HG03135 (cell line): ENCODE measurements around the gene CHST6.
"Not testable (repeated sequence)": the region's sequence is repeated elsewhere in the genome, so short reads cannot be mapped to it uniquely, and the experiment has no call there.

Experiments used
- ATAC-seq: cut with Tn5 transposase; IDR thresholded peaks from one replicate; pipeline ENCODE4 v1.9.1; 2021; ENCODE audit warnings: mild to moderate bottlenecking, moderate library complexity; ENCODE audit not compliant: unreplicated experiment

Gene CHST6

DNA sequence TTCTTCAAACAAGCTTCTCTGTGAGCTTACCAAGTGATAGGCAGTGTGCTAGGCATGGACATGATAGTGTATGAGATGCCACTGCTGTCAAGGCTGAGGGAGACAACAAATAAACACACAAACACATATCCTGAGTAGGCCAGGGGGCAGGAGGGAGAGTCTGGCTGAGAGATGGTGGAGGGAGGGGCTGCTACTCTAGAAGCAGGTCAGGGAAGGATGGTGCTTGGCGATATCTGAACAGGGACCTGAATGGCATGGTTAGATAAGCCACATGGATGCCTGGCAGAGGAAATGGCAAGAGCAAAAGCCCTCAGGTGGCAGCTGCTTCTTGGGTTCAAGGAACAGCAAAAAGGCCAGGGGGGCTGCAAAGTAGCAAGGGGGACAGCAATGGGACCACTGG, 8.6 kb upstream of the CHST6 start:
- no peak for ATAC-seq

DNA sequence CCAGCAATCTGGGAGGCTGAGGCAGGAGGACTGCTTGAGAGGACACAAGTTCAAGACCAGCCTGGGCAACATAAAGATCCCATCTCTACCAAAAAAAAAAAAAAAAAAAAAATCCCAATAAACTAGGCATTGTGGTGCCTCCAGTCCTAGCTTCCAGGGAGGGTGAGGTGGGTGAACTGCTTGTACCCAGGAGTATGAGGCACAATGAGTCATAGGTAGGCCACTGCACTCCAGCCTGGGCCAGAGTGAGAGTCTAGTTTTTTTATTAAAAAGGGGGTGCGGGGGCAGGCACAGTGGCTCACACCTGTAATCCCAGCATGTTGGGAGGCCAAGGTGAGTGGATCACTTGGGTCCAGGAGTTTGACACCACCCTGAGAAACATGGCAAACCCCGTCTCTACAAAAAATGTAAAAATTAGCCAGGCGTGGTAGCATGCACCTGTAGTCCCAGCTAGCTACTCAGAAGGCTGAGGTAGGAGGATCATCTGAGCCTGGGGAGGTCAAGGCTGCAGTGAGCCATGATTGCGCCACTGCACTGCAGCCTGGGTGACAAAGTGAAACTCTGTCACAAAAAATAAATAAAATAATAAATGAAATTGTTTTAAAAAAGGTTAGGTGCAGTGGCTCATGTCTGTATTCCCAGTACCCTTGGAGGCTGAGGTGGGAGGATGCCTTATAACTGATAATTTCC, 7.8 kb upstream of the CHST6 start:
- no peak for ATAC-seq

DNA sequence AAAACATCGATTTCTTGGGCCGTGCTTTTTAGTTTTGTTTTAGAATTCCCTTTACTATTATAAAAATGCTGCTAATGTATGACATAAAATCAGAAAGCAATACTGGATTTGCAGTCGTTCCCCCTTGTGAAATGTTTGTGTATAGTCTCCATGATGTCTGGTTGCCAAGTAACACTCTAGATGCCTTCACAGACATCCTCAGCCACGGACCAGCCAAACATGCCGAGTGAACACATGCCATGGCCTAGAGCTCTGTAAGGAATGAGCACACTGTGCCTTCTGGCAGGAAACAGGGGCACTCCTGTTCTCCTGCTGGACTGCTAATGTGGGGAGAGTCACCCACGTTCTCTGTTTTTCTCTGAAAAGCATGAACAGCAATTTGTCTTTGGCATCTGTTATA, 6.6 kb upstream of the CHST6 start:
- not testable (repeated sequence) for ATAC-seq

DNA sequence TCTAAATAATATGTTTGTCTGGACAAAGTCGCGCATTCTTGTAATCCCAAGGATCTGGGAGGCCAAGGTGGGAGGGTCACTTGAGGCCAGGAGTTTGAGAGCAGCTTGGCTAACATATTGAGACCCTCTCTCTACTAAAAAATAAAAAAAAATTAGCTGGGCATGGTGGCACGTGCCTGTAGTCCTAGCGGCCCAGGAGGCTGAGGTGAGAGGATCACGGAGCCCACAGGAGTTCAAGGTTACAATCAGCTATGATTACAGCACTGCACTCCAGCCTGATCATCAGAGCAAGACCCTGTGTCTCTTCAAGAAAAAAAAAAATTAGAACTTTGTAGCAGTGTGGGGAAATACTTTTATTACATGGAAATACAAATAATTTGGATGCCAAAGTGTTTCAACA, 6.1 kb upstream of the CHST6 start:
- ATAC-seq = no peak

DNA sequence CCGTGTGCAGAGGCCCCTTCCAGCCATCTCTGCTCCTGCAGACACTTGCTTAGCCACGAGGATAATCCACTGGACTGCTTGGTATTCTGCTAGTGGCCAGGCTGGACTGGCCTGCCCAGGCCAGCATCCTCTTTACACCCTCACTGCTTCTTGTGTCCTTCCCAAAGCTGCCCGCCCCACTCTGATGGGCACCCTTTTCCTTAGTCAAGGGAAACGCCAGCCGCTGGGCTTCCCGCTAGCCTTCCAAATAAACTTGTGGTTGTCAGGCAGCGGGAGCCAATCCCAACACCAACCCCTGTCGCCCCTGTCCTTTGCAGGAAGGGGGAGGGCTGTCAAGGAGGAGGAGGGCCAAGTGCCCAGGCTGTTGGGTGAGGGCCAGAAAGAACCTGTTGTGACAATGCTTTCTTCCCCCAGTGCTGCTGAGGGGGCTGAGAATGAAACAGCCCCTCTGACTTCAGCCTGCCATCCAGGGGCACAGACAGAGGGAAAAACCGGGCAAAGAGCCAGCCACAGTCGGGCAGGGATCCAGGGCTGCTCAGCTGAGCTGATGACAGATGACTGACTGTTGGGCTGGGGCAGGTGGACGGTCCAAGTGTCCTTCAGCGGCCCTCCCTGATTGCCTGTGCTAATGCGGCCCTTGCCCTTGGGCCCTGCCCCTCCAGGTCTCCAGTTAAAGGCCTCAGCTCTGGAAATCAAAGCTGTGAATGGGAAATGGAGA, 3.5 kb upstream of the CHST6 start:
- ATAC-seq = not testable (repeated sequence)

DNA sequence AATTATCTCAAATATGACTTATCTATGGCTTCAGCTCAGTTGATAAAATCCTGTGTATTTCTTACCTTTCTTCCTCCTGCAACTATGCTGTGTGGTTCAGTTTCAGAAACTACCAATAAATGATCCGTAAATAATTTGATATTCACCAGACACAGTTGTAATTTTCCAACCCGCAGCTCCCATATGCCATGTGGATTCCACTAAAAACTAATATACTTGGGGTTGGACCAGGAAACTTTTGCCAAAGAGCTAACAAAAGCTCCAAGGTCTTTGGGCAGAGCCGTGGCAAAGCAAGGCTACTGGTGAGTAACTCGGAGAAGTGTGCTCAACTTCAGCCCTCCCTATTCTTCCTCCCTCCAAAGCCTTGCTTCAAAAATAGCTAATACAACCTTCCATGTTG, 2.3 kb upstream of the CHST6 start:
- no peak for ATAC-seq

DNA sequence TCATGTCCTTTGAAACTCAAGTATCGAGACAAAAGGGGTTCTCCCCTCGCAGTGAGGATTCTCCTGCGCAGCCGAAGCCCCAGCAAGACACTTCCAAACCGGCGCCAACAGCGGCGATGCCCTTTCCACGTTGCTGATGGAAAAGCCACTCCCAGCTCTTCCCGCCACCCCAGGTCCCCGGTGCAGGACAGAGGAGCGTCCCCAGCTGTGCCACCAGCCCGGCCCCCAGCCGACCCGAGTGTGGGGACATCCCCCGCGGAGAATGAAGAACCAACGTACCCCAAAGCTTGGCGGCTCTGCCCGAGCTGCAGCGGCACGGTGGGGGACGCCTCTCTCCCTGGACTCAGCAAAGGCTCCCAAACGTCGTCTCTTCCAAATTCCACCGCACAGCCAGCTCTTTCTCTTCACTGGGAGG, 573 bp downstream of the CHST6 start:
- no peak for ATAC-seq

DNA sequence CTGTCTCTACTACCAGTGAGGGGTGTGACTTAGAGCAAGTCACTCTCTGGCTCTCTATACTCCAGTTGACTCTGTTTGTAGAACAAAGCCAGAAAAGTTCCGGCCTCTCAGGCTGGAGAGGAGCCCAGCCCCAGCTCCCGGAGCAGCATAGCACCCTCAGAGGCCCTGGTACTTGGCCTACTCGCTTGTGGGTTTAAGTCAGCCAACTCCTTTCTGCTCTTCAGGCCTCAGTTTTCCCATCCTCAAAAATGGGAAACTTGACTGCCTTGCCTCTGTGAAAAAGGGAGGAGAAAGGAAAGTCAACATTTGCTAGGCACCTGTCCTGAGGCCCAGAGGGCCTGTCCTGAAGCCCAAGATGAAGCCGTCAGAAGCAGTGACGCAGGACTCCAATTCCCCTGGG, 1.1 kb downstream of the CHST6 start:
- ATAC-seq = no peak

DNA sequence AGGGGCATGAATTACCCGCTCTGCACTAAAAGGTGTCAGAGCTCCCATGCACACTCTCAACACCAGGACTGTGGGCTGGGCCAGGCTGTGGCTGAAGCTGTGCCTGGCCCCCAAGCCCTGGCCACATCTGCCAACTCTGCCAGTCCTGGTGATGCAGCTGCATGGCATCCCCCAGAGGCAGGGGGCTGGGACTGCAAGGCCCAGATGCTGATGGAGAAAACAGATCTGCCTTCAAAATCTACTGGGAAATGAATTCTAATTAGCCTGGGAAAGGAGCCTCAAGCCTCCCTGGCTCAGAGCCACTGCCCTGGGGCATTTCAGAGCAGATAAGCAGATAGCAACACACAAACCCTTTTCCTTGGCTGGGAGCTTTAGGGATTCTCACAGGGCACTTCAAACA, 3.4 kb downstream of the CHST6 start:
- no peak for ATAC-seq

DNA sequence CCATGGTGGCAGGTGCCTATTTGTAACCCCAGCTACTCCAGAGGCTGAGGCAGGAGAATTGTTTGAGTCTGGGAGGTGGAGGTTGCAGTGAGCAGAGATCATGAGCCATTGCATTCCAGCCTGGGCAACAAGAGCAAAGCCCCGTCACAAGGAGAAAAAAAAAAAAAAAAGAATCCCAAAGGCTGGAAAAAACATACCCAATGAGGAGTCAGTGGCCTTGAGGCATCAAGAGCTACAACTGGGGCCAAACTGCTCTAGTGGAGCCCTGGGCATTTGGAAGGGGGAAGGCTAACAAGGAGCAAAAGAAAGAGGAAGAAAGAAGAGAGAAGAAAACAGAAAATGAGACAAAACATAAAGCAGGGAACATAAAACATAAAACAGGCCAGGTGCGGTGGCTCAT, 6.9 kb downstream of the CHST6 start:
- ATAC-seq = no peak

DNA sequence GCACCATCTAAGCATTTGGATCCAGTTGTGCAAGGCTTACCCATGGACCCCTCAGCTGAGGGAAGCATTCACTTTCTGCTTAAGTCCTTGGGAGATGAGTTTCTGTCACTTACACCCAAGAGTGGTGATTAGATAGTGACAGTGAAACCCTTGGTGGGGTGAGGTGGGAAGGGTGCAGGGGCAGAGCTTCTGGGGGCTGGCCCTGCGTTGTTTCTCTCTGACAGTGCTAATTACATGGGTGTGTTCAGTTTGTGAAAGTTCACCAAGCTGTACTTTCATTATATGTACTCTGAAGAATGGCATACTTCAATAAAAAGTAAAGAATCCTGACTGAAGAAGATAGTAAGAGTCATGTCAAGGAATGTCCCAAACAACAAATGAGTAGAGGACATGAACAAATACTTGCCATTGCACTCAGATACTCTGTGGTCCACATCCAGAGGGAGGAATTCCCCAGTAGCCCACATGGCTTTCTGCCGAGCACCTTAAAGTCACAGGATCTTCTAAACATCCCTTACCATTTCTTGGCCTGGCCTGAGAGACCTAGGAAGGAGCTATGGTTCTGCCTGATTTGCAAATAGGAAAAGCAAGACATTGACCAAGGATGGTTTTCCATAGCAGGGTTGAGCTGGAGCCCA, 8.4 kb downstream of the CHST6 start:
- no peak for ATAC-seq

DNA sequence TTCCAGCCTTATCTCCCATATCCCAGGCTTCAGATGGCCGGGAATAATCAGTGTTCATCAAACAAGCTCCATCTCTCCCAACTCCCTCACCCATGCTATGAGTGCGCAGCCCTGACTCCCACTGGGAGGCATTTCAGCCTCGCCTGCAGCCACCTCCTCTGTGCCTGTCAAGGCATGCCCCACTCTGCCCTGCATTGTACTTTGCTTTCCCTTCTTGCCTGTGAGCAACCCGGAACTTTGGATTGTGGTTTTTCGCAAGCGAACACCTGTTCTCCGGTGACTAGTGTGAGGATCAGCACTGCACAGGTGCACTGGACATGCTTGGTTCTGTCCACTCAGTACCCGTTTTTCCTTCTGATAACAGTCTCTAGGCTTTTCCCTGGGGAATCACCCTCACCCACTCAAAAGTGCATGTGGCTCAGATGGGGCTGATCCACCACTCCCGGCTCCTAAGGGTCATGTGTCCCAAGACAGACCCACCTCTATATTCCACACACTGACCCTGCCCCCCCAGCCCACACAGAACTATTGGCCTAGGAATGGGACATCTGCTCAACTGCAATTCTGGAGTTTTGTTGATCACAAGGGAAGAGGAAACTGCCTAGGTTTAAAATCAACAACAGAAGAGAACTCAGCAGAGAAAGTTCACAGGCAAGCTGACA, 9.1 kb downstream of the CHST6 start:
- no peak for ATAC-seq

DNA sequence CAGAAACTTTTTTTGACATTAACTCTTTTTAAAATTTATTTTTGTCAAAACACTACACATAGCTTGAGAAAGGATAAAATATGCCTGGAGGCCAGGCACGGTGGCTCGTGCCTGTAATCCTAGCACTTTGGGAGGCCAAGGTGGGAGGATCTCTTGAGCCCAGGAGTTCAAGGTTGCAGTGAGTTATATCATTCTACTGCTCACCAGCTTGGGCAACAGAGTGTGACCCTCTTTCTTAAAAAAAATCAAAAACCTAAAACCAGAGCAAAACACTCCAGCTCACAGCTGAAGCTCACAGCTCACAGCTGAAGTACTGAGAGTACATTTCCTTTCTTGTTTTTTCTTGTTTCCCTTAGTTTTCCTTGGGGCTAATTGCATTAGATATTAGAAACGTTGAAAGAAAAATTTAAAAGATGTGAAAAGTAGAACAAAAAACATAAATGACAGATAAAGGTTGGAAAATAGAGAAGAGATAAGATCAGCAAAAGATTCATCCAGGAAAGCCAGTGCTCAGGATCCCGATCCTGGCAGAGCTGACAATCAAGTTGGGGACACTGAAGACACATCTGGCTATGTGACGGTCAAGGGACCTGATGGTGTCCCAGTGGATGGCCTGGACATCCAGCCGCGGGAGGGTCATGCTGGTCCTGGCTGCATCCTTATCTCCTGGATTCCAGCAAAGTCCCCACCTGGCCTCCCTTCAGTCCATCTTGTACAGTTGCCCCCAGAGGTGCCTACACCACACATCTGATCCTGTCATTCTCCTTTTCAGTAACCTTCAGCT, 9.8 kb downstream of the CHST6 start:
- no peak for ATAC-seq

DNA sequence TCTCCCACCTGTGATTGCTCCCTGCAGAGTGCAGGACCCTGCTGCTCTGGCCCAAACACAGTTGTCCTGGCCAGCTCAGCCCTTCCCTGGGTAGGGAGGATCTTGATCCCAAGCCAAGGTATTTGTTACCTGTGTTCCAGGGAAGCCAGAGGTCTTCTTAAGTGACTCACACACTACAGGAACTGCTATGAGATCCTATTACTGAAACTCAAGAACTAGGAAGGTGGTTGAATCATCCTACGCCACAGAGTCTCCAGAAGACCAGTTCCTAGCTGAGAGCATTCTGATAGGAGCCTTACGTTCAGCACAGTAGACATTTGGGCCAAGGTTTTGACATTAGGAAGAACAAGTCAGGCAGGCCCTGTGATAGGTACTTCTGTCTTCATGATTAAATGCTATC, 12.0 kb downstream of the CHST6 start:
- no peak for ATAC-seq

DNA sequence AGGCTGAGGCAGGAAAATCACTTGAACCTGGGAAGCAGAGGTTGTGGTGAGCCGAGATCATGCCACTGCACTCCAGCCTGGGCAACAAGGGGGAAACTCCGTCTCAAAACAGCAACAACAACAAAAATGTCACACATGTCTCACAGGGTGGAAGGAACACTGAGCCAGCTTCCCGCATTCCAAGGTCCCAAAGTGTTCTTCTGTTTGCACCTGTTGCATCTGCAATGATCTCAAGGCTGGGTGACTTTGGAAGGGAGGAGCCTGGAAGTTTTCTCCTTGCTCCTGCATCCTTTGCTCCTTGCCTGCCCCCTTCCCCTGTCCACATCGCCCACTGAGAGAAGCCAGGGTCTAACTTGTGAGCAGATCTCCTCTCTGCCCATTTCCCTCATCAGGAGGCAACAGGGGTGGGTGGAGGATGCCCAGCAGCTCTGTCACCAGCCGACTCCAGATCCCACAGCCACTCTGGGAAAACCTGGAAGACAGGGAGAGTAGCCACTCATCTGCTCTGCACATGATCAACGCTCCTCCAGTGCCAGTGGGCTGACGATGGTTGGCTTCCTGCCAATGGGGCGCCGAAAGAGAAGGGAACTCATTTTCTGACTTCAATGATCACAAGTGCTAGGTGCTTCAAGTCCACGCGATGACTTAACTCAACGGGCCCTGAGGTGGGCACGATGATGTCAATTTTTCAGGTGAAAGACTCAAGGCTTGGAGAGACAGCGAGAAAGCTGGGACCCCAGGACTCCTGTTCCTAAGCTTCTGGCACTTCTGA, 12.6 kb downstream of the CHST6 start:
- no peak for ATAC-seq

DNA sequence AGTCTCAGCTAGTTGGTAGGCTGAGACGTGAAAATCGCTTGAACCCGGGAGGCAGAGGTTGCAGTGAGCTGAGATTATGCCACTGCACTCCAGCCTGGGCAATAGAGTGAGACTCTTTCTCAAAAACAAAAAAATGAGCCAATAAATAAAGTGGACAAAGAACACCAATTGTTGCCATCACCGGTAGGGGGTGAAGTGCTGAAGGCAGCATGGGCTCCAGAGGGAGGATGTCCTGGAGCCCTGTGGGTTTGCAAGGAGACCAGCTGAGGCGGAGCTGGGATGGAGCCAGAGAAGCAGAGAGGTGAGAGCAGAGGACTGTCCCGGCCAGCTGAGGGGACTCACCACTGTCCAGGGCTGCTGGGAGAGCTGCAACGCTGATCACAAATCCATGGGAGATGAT, 13.8 kb downstream of the CHST6 start:
- ATAC-seq = no peak

DNA sequence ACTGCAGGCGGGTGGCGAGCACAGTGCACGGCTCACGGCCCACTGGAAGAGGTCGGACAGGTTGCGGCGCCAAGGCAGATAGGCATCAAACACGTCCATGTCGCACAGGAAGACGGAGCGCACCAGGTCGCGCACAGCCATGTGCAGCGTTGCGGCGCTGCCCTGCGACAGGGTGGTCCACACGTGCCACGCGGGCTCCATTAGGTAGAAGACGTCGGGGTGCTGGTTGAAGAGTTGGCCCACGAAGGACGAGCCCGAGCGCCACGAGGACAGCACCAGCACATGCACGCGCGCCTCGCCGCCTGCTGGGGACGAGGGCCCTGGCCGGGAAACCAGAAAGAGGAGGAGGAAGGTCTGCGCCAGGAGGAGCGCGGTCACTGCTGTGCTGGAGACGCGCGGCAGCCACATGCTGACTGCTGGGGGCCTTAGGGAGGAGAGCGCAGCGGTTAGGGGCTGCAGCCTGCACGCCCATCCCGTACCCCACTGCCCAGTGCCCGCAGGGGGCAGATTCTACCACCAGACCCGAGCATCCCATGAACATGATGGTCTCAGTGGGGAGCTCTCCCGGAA, 15.7 kb downstream of the CHST6 start:
- no peak for ATAC-seq

DNA sequence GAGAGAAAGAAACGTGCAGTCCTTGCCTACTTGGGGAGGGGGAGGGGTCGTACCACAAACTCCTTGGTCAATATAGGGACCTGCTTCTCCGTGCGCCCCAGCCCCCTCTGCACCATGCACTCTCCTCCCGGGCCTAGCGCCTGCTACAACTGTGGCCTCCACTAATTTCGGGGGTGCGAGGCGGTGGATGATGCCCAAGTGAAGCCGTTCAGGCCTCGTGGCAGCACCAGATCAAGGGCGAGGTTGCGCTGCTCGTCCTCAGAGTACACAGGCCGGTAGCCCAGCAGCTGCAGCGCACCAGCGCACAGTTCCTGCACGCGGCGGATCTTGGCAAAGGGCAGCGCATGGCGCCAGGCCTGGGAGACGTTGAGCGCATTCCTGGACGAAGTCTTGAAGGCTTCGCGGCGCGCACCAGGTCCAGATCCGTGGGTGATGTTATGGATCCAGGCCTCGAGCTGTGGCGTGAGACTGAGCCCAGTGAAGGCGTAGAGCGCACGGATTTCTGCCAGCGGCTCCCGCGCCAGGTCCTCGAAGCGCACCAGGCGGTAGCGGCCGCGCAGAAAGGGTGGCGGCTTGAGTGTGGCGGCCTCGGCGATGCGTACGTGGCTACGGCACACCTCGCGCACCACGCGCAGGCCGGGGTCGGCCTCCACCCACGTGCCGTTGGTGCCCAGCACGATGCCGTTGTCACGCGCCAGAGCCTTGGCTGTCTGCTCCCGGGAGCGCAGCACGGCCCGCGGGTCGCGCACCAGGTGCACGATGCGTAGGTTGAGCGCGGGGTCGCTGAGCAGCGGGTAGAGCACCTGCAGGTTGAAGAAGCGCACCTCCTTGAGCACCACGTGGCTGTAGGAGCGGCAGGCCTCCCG, 16.5 kb downstream of the CHST6 start:
- no peak for ATAC-seq
